Measurements from ENCODE around the gene SOX4. TPM values are rescaled to one million over a fixed set of nuclear protein-coding genes. Genes with fewer than 3 reads are reported as not detected.

The SOX4 gene
- total and polyA plus RNA-seq, 2 donors (not counting 1 experiment from before 2014, with no cell fraction given), result 3.5 to 5.0 TPM

GRCh38 chr6:21639316-21639715, 45.8 kb downstream of the SOX4 start:
- Histone ChIP-seq H3K27ac (ENCODE audit: low read length in 2 of 2) (no peak overlapping the region), H4K20me1 (ENCODE audit: control insufficient read depth, insufficient read depth, low read length, poor library complexity, severe bottlenecking) (no peaks in the 10 kb centered on the region), H3K4me3 (ENCODE audit: control extremely low read depth in 1 of 5, extremely low read depth in 1 of 5, insufficient read depth in 1 of 5, low read depth in 2 of 5, low read length in 4 of 5) (no peak overlapping the region), H3K36me3 (replicated peaks in 1 of 2; ENCODE audit: control extremely low read depth in 1 of 2, control insufficient read depth in 1 of 2, extremely low read depth in 1 of 2, insufficient read depth in 2 of 2, low read length in 1 of 2) (no peaks in the 10 kb centered on the region), H3K4me1 (ENCODE audit: control insufficient read depth in 2 of 2, insufficient read depth in 2 of 2, low read length in 2 of 2) (no peaks in the 10 kb centered on the region), H3K9ac (ENCODE audit: low read length) (no peak overlapping the region), H3K27me3 (replicated peaks in 1 of 4; ENCODE audit: control extremely low read depth in 1 of 4, control insufficient read depth in 3 of 4, insufficient read depth in 4 of 4, low read length in 3 of 4) (no peaks in the 10 kb centered on the region), H3K79me2 (ENCODE audit: control insufficient read depth, insufficient read depth, low read length) (no peaks in the 10 kb centered on the region), H3K9me3 (ENCODE audit: control extremely low read depth in 1 of 3, control insufficient read depth in 2 of 3, insufficient read depth in 1 of 3, low read length in 2 of 3) (peaks cover 0 to 3% (median 0%) of the 10 kb centered on the region in 3 donors), H2AFZ (ENCODE audit: insufficient read depth, low read depth, low read length, poor library complexity, severe bottlenecking) (no peak overlapping the region), H3K4me2 (replicated peaks; ENCODE audit: low read depth, low read length, poor library complexity, severe bottlenecking) (no peak overlapping the region)
- no peak overlapping the region for H3K27ac Mint-ChIP-seq
- no peaks in the 10 kb centered on the region for H3K9me3 Mint-ChIP-seq (ENCODE audit: insufficient read depth)
- no peak overlapping the region for H3K4me3 Mint-ChIP-seq
- TF ChIP-seq CTCF (IDR thresholded peaks at IDR 0.05), result no peak
- no peak for TF ChIP-seq EZH2 (IDR thresholded peaks at IDR 0.05; ENCODE audit: borderline replicate concordance, insufficient read depth, low read depth, low read length, poor library complexity, severe bottlenecking)
- ChIA-PET POLR2A (no interaction called here), CTCF (no interaction called here)
- no peak for ATAC-seq (ENCODE audit: low read depth)
- H3K4me1 Mint-ChIP-seq, result no peaks in the 10 kb centered on the region
- intact Hi-C loops (cut with micrococcal nuclease), result no loop called here
- WGBS (ENCODE audit: insufficient coverage), result 86% methylated on average over 1 of the region's 5 CpGs
- peaks cover 4% of the 10 kb centered on the region for H3K27me3 Mint-ChIP-seq
- no peak for DNase-seq

Small RNA genes lying within 50 kb of the gene (small RNA-seq; reads per million reads assigned to genes)
- not detected for gene BOLA2P3 (ENCODE audit: insufficient read length, low read depth, low replicate concordance)

Data from B cell (primary cell).